DOHH2 (cell line): ENCODE measurements around the gene ELL2.

Source experiments
- H3F3A ChIP-seq: fragments of 200-600 bp; sonication (generic), shearing (Covaris generic); 2 replicates; pipeline ENCODE4 v1.6.0; 2016; ENCODE audit warnings: antibody characterized with exemption, mild to moderate bottlenecking; ENCODE audit not compliant: control insufficient read depth, insufficient read depth
- H3K27ac ChIP-seq: fragments of 200-600 bp; sonication (generic); 2 replicates; pipeline ENCODE4 v1.5.1; 2014; ENCODE audit warnings: low read depth, mild to moderate bottlenecking, low read length, moderate library complexity
- H3K27me3 ChIP-seq: fragments of 200-600 bp; sonication (generic); 2 replicates; pipeline ENCODE4 v1.6.1; 2014; ENCODE audit warnings: mild to moderate bottlenecking, low read length, mixed read lengths; ENCODE audit not compliant: control insufficient read depth
- H3K36me3 ChIP-seq: fragments of 200-600 bp; sonication (generic); 2 replicates; pipeline ENCODE4 v1.6.1; 2014; ENCODE audit warnings: mild to moderate bottlenecking, low read length, moderate library complexity, mixed read lengths; ENCODE audit not compliant: control insufficient read depth
- H3K4me1 ChIP-seq: fragments of 200-600 bp; sonication (generic); 2 replicates; pipeline ENCODE4 v1.6.1; 2014; ENCODE audit warnings: mild to moderate bottlenecking, low read length, mixed read lengths; ENCODE audit not compliant: control insufficient read depth
- H3K4me2 ChIP-seq: fragments of 200-600 bp; sonication (generic); 2 replicates; pipeline ENCODE4 v1.6.0; 2014; ENCODE audit warnings: mild to moderate bottlenecking, low read length, moderate library complexity
- H3K4me3 ChIP-seq: fragments of 200-600 bp; sonication (generic); 2 replicates; pipeline ENCODE4 v1.5.1; 2014; ENCODE audit warnings: mild to moderate bottlenecking, low read length, mixed read lengths
- H3K79me2 ChIP-seq: fragments of 200-600 bp; sonication (generic); 2 replicates; pipeline ENCODE4 v1.6.1; 2014; ENCODE audit warnings: mild to moderate bottlenecking, low read length, mixed read lengths; ENCODE audit not compliant: control insufficient read depth
- H3K9me2 ChIP-seq: fragments of 200-600 bp; sonication (generic); replicated peaks from 2 replicates; pipeline ENCODE4 v1.6.1; 2014; ENCODE audit warnings: mild to moderate bottlenecking, low read length, mixed read lengths; ENCODE audit not compliant: control insufficient read depth
- H3K9me3 ChIP-seq: fragments of 200-600 bp; sonication (generic); 2 replicates; pipeline ENCODE4 v1.6.1; 2014; ENCODE audit warnings: antibody characterized with exemption, low read length, mixed read lengths; ENCODE audit not compliant: control insufficient read depth, insufficient read depth
- H4K20me1 ChIP-seq: fragments of 200-600 bp; sonication (generic); 2 replicates; pipeline ENCODE4 v1.6.0; 2014; ENCODE audit warnings: low read depth, mild to moderate bottlenecking, antibody characterized with exemption, low read length, moderate library complexity; ENCODE audit not compliant: control insufficient read depth, insufficient read depth
- EZH2phosphoT487 ChIP-seq: fragments of 200-600 bp; sonication (generic); IDR thresholded peaks from 2 replicates; pipeline ENCODE4 v1.6.1; 2017; ENCODE audit warnings: borderline replicate concordance, mild to moderate bottlenecking, antibody characterized with exemption, low read length, moderate library complexity, mixed read lengths
- TF ChIP-seq, protein P1 (sequence below): fragments of 200-600 bp; sonication (generic); IDR thresholded peaks from one replicate; pipeline ENCODE4 v1.5.1; 2014; ENCODE audit warnings: antibody characterized with exemption, mild to moderate bottlenecking, low read depth, low read length; ENCODE audit not compliant: poor library complexity, severe bottlenecking

Gene ELL2

DNA sequence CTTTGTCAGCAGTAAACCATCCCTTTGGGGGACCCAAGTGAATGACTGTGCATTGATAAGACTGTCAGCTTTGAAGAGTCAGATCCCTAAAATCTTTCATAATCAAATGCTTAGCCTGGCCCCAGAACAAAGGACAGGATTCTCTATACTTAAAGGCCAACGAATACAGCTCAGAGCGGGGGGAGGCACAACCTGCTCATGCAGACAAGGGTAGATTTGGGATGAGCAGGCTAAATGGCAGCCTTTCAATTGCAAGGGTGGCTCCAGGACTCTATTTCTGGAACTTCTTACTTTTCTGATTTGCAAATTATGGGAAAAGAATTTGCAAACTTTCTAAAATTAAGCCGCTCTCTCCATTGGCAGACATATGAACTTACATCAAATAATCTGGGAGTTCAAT is 66.4 kb downstream of the ELL2 start:
- Histone ChIP-seq H3K27me3 (peaks cover 4% of the 10 kb centered on the region; the same call in 1 of the 2 replicates), H3K4me2 (no peak overlapping the region), H3K27ac (no peak overlapping the region), H4K20me1 (no peaks in the 10 kb centered on the region), H3K9me2 (no peaks in the 10 kb centered on the region), H3K4me3 (no peak overlapping the region), H3K9me3 (no peaks in the 10 kb centered on the region), H3F3A (no peaks in the 10 kb centered on the region), H3K36me3 (no peaks in the 10 kb centered on the region), H3K79me2 (no peaks in the 10 kb centered on the region), H3K4me1 (no peaks in the 10 kb centered on the region)
- no peak for TF ChIP-seq EZH2phosphoT487
- TF ChIP-seq, protein P1, sequence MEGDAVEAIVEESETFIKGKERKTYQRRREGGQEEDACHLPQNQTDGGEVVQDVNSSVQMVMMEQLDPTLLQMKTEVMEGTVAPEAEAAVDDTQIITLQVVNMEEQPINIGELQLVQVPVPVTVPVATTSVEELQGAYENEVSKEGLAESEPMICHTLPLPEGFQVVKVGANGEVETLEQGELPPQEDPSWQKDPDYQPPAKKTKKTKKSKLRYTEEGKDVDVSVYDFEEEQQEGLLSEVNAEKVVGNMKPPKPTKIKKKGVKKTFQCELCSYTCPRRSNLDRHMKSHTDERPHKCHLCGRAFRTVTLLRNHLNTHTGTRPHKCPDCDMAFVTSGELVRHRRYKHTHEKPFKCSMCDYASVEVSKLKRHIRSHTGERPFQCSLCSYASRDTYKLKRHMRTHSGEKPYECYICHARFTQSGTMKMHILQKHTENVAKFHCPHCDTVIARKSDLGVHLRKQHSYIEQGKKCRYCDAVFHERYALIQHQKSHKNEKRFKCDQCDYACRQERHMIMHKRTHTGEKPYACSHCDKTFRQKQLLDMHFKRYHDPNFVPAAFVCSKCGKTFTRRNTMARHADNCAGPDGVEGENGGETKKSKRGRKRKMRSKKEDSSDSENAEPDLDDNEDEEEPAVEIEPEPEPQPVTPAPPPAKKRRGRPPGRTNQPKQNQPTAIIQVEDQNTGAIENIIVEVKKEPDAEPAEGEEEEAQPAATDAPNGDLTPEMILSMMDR = no peak

DNA sequence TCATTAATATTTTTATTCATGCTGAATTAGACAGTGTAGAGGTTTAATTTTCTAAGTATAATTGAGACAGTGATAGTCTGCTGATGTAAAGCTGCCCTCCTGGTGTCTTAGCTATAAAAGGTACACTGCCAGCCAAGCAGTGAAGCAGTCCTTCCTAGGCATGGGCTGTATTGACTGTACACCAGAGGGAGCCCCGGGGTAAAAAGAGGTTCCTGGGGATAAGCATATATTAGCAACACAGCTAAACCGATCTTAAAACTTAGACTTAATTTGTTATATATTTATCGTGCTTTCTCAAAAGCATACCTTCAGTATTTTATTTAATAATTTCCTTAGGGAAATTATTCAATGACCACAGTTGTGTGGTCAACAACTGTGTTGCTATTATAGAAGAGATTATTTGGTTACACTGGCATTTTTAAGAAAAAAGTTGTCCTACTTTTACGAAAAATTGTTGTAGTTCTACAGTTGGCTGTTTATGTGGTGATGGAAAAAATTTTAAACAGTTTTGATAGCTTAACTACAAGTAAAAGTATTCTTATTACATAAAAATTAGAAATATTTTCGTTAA is 68.8 kb downstream of the ELL2 start:
- H3K9me2 ChIP-seq = no peaks in the 10 kb centered on the region
- no peak overlapping the region for H3K4me3 ChIP-seq
- H3K36me3 ChIP-seq = no peaks in the 10 kb centered on the region
- H3K4me2 ChIP-seq = no peak overlapping the region
- H3K9me3 ChIP-seq = no peaks in the 10 kb centered on the region
- H3K27ac ChIP-seq = no peak overlapping the region
- no peak for TF ChIP-seq EZH2phosphoT487
- TF ChIP-seq, protein P1 = no peak
- no peaks in the 10 kb centered on the region for H4K20me1 ChIP-seq
- H3K4me1 ChIP-seq = no peaks in the 10 kb centered on the region
- H3F3A ChIP-seq = no peaks in the 10 kb centered on the region
- H3K79me2 ChIP-seq = no peaks in the 10 kb centered on the region
- H3K27me3 ChIP-seq = peaks cover 4% of the 10 kb centered on the region; the same call in 1 of the 2 replicates

DNA sequence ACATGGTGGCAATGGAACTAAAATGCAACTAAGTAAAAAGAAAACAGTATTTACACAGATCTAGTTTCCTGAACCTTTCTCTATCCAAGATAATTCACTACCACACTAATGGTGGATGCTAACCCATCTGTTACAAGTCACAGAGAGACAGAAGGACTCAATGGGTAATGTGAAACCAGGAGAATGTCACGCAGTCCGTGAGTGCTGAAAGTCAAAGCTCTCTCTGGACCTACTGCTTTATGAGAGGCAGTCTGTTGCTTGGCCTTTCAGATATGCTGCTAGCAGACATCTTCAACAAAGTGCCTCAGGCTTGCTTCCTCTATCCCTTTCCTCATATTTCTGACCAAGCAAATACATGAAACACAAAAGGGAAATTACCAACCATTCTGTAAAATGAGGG is 70.2 kb downstream of the ELL2 start:
- TF ChIP-seq, protein P1 = no peak
- no peak for TF ChIP-seq EZH2phosphoT487
- Histone ChIP-seq H4K20me1 (no peaks in the 10 kb centered on the region), H3K9me3 (no peaks in the 10 kb centered on the region), H3K4me3 (no peak overlapping the region), H3K4me1 (no peaks in the 10 kb centered on the region), H3K79me2 (no peaks in the 10 kb centered on the region), H3K36me3 (no peaks in the 10 kb centered on the region), H3K27me3 (no peaks in the 10 kb centered on the region; the same call in 1 of the 2 replicates), H3K27ac (no peak overlapping the region), H3F3A (no peaks in the 10 kb centered on the region), H3K9me2 (no peaks in the 10 kb centered on the region), H3K4me2 (no peak overlapping the region)
